G401 (cell line): Measurements from ENCODE around the gene SPDYC. TPM values are rescaled to one million over a fixed set of nuclear protein-coding genes. Genes with fewer than 3 reads are reported as not detected.
"Not testable (repeated sequence)": the region's sequence is repeated elsewhere in the genome, so short reads cannot be mapped to it uniquely, and the experiment has no call there.

Experiments
- DNase-seq: peaks from one replicate; pipeline ENCODE4 v3.0.0-alpha.2; 2015; ENCODE audit warnings: low spot score
- in situ Hi-C: cut with HindIII; loops from 2 replicates; pipeline ENCODE4 v1.10.0; 2016; ENCODE audit warnings: low sequenced_read_pairs, mixed read lengths
- total RNA-seq: library from RNA; depleted of rRNA; stranded (reverse); fragments of >200 nt; shearing (Covaris generic); gene quantifications from 2 replicates; pipeline ENCODE4 v1.2.3, GENCODE V29; 2014

The SPDYC gene
- total RNA-seq, 1 experiment from 2014 or later: 2.0 TPM

DNA sequence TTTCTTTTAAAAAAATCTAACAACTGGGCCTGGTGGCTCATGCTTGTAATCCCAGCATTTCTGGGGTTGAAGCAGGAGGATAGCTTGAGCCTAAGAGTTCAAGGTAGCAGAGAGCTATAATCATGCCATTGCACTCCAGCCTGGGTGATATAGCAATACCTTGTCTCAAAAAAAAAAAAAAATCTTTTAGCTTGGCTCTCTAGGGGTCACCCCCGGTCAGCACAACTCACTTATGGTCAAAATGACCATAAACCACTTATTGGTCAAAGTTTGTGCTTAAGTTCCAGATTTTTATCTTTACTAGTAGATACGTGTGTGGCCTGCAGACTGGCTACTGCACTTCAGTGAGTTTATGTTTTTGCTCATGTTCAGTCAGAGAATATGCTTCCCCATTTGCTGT lies 6.3 kb upstream of the SPDYC start:
- DNase-seq: no peak
- in situ Hi-C loops: no loop called here

DNA sequence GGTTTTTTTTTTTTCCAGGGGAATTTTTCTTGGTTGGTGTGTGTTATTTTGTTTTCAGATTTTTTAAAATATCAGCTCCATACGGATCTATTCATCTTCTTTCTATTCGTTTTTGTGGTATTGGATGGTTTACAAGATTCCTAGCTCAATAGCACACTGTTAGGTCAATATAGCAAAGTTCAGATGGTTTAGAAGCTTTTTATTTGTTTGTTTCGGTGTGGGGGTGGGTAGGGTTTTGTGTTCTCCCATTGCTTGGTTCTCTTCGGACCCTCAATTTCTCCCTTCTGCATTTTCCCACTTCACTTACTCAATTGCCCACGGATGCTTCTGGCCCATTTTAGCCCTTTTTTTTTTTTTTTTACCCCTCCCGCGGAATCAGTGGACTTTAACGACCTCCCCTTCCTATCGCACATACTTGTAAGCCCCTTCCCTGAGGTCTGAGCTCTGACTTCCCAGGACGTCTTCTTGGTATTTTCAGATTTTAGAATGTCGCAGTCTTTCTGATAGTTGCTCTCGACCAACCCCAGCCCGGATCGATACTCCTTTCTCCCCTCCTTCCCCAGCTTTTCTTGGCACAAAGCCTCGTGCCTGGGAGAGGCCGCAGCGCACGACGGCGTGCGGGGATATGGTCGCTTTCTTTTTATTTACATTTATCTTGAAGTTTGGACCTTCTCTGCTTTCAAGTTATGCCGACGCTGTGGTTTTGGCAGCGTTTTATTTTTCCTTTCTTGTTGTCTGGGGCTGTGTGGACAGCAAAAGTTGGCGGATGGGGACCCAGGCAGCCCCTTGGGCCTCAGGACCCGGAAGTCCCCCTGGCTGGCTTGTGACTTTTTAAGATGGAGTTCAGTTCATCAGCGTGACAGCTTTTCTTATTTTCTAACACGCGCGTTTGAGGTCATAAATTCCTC lies 4.4 kb upstream of the SPDYC start:
- no peak for DNase-seq
- in situ Hi-C loops: no loop called here

DNA sequence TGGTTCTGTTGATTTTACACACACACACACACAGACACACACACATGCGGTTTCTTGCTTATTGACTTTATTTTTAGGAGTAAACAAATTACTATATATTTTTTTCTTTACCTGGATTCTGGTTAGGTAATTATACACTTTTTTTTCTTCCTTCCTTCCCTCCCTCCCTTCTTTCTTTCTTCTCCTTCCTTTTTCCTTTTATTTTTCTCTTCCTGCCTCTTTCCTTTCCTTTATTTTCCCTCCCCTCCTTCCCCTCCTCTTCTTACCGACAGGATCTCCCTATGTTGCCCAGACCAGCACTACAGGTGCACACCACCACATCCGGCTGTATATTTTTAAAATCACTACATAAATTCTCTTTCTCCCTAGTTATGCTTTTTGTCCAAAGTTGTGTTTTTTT lies 3.1 kb upstream of the SPDYC start:
- DNase-seq: no peak
- in situ Hi-C loops: no loop called here

DNA sequence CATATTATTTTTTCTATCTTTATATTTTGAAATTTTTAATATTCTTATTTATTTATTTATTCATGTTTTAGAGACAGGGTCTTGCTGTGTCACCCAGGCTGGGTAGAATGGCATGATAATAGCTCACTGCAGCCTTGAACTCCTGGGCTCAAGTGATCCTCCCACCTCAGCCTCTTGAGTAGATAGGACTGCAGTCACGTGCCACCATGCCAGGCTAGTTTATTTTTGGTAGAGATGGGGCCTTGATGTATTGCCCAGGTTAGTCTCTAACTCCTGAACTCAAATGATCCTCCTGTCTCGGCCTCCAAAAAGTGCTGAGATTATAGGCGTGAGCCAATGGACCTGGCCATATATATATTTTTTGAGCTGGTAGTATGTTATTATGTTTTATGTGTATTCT lies 2.4 kb upstream of the SPDYC start:
- DNase-seq: no peak
- in situ Hi-C loops: no loop called here

DNA sequence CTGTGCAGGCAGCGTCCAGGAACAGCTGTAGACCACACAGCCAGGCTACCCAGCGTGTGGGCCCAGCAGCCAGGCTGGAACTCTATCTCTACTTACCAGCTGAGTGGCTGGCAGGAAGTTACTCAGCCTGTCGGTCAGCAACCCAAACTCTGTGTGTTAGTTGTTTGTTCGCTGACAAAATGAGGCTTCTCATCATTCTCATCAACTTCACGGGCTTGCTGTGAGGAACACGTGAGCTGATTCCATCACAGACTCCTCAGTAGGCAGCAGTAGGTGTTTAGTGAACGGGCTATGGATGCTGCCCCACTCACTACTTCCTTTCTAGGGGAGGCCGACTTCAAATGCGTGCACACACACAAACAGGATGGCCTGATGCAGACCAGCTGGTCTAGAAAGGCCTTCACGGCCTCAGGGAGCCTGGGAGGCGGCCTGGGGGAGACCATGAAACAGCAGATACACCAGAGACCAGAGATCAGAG lies 830 bp upstream of the SPDYC start:
- in situ Hi-C loops: no loop called here
- DNase-seq: no peak

DNA sequence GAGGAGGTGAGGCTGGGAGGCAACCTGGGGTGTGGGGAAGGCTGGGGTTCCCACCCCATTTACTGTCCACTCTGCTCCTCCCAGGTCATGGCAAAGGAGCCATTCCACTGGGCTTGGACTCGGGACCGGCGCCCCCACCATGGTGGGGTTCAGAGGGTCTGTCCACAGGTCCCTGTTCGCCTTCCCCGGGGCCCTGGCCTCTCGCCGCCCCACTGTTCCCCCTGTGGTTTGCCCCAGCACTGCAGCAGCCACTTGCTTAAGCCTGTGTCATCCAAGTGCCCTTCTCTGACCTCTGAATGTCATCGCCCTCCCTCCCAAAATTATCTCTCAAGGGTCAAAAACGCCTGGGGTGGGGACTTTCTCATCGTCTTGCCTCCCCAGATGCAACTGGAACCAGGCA lies 2.6 kb downstream of the SPDYC start:
- in situ Hi-C loops: no loop called here
- no peak for DNase-seq

DNA sequence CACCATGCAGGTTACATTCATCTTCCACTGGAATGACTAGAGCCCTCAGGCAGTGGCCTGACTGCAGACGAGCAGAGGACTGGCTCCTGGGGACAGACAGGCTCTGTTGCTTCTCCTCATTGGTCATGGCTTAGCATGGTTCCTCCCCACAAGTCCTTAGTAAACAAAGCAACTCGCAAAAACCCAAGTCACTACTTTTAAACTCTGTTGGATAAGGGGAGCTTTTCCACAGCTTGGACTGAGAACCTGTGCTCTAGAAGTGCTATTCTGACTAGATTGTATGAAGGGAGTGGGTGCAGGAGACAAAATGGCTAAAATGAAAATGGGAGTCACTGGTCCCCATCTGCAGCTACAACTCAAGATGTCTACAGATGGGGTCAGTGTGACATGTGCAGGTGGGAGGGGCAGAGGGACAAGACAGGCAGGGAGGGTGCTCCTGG lies 4.6 kb downstream of the SPDYC start:
- in situ Hi-C loops, DNase-seq: not testable (repeated sequence)

DNA sequence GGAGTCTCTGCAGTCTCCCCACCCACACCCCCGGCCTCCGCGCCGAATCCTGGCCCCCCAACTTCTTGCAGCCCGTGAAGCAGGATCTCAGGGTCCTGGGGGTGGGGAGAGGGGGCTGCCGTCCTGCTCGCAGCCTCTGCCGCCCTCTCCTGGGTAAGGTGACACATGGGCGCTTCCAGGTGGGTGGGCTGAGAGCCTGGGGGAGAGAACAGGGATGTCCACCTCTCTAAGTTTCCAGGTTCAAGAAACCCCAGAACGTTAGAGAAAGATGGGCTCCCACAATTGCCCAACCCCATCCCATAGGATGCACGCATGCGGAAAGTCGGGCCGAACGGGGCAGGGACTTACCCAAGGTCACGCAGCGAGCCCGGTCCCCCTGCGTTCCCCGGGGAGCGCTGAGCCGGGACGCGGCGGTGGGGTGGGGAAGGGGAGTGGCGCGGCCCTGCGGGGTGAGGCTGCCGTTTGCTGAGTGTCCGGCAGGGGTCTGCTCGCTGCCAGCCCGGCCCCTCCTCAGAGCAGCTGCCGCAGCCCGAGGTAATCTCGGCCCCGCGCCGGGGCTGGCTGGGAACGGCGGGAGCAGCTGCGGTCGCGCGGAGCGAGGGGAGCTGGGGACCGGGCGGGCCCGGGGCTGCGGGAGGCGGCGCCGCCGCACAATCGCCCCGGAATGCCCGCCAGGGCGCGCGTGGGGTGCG lies 11.0 kb downstream of the SPDYC start:
- in situ Hi-C loops: no loop called here
- DNase-seq: peak; percentile 51

DNA sequence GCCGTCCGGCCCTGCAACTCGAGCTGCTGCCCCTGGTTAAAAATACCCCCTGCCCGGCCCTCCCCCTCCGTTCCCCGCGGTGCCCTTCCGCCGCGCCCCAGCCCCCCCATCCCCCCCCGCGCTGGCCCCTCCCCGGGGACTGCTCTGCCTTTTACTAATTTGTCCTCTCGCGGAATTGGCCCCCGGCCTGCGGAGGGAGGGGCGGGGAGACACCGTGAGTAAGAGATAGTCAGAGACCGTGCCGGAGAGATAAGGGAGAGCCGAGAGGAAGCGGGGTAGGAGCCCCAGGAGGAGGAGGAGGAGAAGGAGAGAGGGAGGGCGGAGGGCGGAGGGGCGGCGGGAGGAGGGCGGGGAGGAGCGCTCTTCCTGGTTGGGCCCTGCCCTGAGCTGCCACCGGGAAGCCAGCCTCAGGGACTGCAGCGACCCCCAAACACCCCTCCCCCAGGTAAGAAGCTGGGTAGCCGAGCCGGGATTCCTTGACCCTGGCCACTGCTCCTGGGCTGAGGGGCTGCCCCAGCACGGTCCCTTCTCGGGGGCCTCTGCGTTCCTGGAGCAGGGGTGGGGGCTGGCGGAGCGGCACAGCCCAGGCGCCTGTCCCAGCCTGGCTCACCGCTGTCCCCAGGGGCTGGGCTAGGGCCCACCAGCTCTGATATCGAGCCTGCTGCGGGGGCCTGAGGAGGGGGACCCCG lies 11.7 kb downstream of the SPDYC start, which contains the start of gene CAPN1:
TSS of gene CAPN1 (plus strand) at position 360 of the 689 bp plus-strand sequence. CDS start 774 bp downstream, outside the sequence.
- in situ Hi-C loops: no loop called here
- DNase-seq: peak; percentile 69

DNA sequence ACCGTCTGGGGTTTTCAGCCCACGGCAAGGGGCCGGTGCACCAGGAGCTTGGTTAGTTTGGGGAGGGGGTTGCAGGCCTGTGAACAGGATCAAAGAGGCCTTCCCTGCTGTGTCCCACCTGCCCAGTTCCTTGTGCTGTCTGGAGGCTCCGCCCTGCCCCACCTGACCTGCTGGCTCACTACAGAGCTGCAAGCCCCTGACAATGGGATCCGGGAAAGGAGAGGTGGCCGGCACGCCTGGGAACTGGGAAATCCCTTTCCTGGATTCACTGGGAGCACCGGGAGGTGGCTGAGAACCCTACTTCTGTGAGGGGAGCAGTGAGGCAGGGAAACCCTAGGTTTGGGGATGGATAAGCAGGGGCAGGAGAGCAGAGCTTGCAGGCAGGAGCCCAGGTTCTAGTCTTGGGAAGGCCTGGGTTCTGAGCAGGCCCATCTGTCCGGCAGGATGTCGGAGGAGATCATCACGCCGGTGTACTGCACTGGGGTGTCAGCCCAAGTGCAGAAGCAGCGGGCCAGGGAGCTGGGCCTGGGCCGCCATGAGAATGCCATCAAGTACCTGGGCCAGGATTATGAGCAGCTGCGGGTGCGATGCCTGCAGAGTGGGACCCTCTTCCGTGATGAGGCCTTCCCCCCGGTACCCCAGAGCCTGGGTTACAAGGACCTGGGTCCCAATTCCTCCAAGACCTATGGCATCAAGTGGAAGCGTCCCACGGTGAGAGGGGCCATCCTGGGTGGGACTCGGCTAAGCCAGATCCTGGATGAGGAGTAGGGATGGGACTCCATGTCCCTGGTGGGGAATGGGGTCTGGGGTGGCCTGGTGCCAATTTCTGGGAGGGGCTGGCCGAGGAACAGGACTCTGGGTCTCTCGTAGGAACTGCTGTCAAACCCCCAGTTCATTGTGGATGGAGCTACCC lies 12.5 kb downstream of the SPDYC start:
- peak; percentile 78 for DNase-seq
- in situ Hi-C loops: no loop called here

DNA sequence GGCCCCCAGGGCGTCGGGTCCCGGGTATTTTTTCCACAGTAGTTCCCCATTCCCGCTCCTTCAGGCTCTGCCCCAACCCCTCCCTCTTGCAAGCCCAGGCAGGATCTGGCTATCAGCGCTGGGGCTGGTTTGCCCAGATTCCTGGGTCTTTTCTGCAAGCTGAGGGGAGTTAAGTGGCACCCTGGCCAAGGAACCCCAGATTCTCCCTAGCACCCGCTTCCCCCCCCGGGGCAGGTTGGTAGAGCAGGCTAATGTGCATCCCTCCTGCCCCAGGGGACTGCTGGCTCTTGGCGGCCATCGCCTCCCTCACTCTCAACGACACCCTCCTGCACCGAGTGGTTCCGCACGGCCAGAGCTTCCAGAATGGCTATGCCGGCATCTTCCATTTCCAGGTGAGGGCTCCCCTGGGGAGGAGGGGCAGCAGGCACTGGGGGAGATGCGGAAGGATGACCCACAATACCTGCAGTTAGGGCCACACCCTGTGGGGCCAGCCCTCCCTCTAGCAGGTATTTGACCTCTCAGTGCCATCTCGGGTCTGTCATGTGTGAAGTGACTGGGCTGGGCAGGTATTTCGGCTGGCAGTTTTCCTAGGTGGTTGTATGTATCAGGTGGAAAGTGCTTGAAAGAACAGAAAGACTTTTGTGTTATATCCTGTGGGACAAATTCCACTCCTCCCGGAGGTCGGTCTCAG lies 13.3 kb downstream of the SPDYC start:
- in situ Hi-C loops: no loop called here
- DNase-seq: peak; percentile 30

DNA sequence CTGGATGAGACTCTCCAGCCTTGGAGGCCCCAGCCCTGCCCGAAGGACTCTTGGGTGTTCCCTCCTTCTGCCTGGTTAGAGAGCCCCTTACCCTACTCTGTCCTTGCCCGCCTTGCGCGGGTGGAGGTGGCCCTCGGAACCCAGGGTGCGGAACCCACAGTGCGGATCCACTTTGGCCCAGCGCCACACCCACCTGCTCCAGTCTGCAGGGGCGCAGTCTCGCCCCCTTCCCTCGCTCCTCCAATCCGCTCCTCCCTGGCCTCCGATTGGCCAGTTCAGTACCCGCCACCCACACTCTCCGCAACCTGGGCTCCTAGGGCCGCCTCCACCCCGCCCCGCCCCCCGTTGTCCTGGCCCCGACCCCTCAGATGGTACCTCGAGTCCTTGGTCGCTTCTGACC lies 14.1 kb downstream of the SPDYC start:
- peak; percentile 68 for DNase-seq
- in situ Hi-C loops: no loop called here

DNA sequence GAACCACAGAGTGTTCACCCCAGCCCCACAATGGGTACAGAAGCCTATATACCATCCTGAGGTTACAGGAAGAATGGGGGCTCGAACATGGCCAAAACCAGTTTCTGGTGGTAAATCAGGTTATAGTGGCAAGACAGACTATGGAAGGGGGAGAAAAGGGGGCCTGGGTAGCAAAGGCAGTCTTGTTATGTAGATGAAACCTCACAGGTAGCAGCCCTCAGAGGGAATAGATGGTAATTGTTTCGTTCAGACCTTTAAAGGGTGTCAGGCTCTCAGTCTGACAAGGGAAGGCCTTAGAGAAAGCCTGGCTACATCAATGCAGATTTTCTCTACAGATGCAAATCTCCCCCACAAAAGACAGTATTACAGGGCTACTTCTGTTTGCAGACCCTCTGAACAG lies 15.1 kb downstream of the SPDYC start:
- in situ Hi-C loops: no loop called here
- DNase-seq: no peak

DNA sequence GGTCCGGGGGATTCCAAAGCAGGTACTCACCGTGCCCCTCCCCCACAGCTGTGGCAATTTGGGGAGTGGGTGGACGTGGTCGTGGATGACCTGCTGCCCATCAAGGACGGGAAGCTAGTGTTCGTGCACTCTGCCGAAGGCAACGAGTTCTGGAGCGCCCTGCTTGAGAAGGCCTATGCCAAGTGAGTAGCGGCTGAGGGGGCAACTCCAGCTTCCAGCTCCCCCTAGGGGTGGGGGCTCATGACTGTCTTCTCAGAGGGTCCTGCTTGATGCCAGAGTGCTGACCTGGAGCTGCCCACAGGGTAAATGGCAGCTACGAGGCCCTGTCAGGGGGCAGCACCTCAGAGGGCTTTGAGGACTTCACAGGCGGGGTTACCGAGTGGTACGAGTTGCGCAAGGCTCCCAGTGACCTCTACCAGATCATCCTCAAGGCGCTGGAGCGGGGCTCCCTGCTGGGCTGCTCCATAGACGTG lies 15.9 kb downstream of the SPDYC start:
- in situ Hi-C loops: no loop called here

DNA sequence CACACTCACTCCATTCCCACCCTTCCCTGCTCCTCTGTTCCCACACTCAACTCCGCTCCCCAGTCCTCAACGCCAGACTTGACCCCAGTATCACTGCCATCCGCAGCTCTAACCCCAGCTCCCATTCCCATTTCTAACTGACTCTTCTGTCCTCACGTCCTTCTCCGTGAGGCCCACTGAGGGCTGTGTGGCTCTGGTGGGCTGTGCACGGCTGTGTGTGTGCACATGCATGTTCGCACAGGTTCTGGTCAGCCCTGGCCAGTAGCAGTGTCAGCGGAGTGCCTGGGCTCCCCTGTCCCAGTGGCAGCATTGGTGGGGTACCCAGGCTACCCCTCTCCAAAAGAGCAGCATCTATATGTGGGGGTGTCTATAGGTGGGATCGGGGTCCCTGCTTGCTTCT lies 16.7 kb downstream of the SPDYC start:
- in situ Hi-C loops: no loop called here
- DNase-seq: no peak

More for the DNA sequence above, 15.9 kb downstream of the SPDYC start:
- DNase-seq: no peak

DNA sequence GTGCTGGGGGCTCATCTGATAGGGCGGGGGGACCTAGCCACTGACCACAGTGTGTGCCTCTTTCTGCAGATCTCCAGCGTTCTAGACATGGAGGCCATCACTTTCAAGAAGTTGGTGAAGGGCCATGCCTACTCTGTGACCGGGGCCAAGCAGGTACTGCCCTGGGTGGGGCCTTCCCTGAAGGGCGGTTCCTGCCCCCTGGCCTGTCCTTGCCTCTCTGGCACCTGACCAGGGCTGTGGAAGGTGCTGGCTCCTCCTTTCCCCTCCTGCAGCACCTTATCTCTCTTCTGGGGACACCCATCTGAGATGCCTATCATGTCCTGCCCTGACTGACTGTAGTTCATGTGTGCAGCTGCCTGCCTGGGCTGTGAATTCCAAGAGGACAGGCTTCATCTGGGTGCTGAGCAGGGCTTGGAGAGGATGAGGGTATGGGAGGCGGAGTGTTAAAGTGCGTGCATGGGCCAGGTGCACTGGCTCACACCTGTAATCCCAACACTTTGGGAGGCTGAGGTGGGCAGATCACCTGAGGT lies 17.2 kb downstream of the SPDYC start:
- no peak for DNase-seq
- in situ Hi-C loops: no loop called here

DNA sequence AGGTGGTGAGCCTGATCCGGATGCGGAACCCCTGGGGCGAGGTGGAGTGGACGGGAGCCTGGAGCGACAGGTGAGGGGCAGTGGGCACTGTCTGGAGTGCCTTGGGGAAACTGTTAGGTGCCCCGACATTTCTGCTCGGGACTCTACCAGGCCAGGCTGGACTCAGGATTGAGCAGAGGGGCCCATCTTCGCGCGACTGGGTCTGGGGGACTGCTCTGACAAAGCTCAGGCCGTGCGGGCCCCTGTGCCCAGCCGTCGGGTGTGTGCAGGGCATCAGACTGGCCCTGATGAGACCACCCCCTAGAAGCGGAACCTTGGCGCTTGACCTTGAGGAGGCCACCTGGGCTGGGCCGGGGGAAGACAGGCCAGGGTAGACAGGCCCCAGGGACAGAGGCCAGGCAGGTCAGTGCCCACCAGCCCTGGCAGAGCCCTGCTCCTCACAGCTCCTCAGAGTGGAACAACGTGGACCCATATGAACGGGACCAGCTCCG lies 18.0 kb downstream of the SPDYC start:
- no peak for DNase-seq
- in situ Hi-C loops: no loop called here

DNA sequence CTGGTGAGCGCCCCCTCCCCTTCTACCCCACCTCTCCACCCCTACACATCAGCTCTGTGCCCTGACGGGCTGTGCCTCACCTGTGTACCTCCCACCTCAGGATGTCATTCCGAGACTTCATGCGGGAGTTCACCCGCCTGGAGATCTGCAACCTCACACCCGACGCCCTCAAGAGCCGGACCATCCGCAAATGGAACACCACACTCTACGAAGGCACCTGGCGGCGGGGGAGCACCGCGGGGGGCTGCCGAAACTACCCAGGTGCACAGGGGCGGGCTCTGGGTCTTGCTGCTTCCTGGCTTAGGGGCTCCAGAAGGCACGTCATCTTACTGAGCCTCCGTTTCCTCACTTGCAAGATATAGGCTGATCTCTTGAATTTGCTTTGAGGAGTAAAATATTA lies 18.5 kb downstream of the SPDYC start:
- in situ Hi-C loops: no loop called here

More for the DNA sequence above, 18.5 kb downstream of the SPDYC start:
- no peak for DNase-seq
